SH-SY5Y (cell line): ENCODE measurements around the gene SENP1.

ENCODE experiments used
- GATA2 ChIP-seq: IDR thresholded peaks from 2 replicates; pipeline ENCODE4 v1.6.1; 2011; ENCODE audit warnings: mild to moderate bottlenecking, low read depth, low read length
- GATA3 ChIP-seq: IDR thresholded peaks from 2 replicates; pipeline ENCODE4 v1.6.1; 2011; ENCODE audit warnings: low read depth, mild to moderate bottlenecking, low read length, moderate library complexity

Gene SENP1

GRCh38 chr12:48121522-48121921 is 15.6 kb upstream of the SENP1 start:
- no peak for TF ChIP-seq GATA3
- TF ChIP-seq GATA2: no peak

- TF ChIP-seq GATA2 (no peak), GATA3 (no peak)
These were observed 13.9 kb upstream of the SENP1 start for GRCh38 chr12:48119834-48120195.

GRCh38 chr12:48119078-48119833 is 13.4 kb upstream of the SENP1 start, which contains the start of gene PFKM:
TSS of gene PFKM (plus strand) at chr12:48119364. CDS start at chr12:48122775, 3,411 bp downstream.
- TF ChIP-seq GATA2 (no peak), GATA3 (no peak)

GRCh38 chr12:48118284-48118871 is 12.5 kb upstream of the SENP1 start:
- TF ChIP-seq GATA3: no peak
- no peak for TF ChIP-seq GATA2

GRCh38 chr12:48115957-48116356 is 10.1 kb upstream of the SENP1 start:
- TF ChIP-seq GATA3 (no peak), GATA2 (no peak)

- TF ChIP-seq GATA2: no peak
- TF ChIP-seq GATA3: no peak
These were observed 4.9 kb upstream of the SENP1 start for GRCh38 chr12:48110691-48111311.

- no peak for TF ChIP-seq GATA2
- no peak for TF ChIP-seq GATA3
These were observed 3.5 kb upstream of the SENP1 start for GRCh38 chr12:48109424-48109823.

GRCh38 chr12:48106681-48107613 is 1.1 kb upstream of the SENP1 start:
- no peak for TF ChIP-seq GATA3
- TF ChIP-seq GATA2: no peak

GRCh38 chr12:48105321-48105866 is 485 bp downstream of the SENP1 start:
- TF ChIP-seq GATA2: no peak
- TF ChIP-seq GATA3: no peak

- TF ChIP-seq GATA2: no peak
- TF ChIP-seq GATA3: no peak
These were observed 1.3 kb downstream of the SENP1 start for GRCh38 chr12:48104531-48104930.

- no peak for TF ChIP-seq GATA2
- no peak for TF ChIP-seq GATA3
These were observed 13.3 kb downstream of the SENP1 start for GRCh38 chr12:48092611-48093010.

GRCh38 chr12:48086327-48086726 is 19.6 kb downstream of the SENP1 start:
- no peak for TF ChIP-seq GATA2
- TF ChIP-seq GATA3: no peak

GRCh38 chr12:48084841-48085460 is 20.9 kb downstream of the SENP1 start:
- TF ChIP-seq GATA3 (no peak), GATA2 (no peak)

GRCh38 chr12:48084066-48084465 is 21.8 kb downstream of the SENP1 start:
- TF ChIP-seq GATA3: no peak
- TF ChIP-seq GATA2: no peak

- TF ChIP-seq GATA3 (no peak), GATA2 (no peak)
These were observed 25.1 kb downstream of the SENP1 start for GRCh38 chr12:48080821-48081220.
